Vagina (tissue), 2 donors: ENCODE data around the gene ABCD3. TPM values are rescaled to one million over a fixed set of nuclear protein-coding genes. Genes with fewer than 3 reads are reported as not detected.

ENCODE experiments used
- DNase-seq, 2 donors: peaks; one replicate each; pipeline ENCODE4 v3.0.0-alpha.2; 2017; ENCODE audit errors: extremely low spot score in 2 of 2
- H3K27ac ChIP-seq: fragments of 200-600 bp; sonication (generic); one replicate; pipeline ENCODE4 v1.5.1; 2019
- H3K27me3 ChIP-seq: fragments of 200-600 bp; sonication (generic); one replicate; pipeline ENCODE4 v1.5.1; 2019
- H3K36me3 ChIP-seq, 2 donors: fragments of 200-600 bp; sonication (generic); one replicate each; pipeline ENCODE4 v1.5.1; 2017 to 2019
- H3K4me1 ChIP-seq: fragments of 200-600 bp; sonication (generic); one replicate; pipeline ENCODE4 v1.5.1; 2019
- H3K4me3 ChIP-seq, 2 donors: fragments of 200-600 bp; sonication (generic); 1 replicate in 1 of 2; 2 replicates in 1 of 2; pipeline ENCODE4 v1.5.1; 2016 to 2019
- H3K9me3 ChIP-seq: fragments of 200-600 bp; sonication (generic); one replicate; pipeline ENCODE4 v1.5.1; 2019
- POLR2A ChIP-seq, 2 donors: fragments of 450-650 bp; IDR thresholded peaks; one replicate each; pipeline ENCODE4 v1.6.1; 2017; ENCODE audit warnings: antibody characterized with exemption in 2 of 2, mild to moderate bottlenecking in 2 of 2, moderate library complexity in 2 of 2
- POLR2AphosphoS5 ChIP-seq, 2 donors: sonication (generic); formaldehyde crosslinking; IDR thresholded peaks; one replicate each; pipeline ENCODE4 v1.9.0; 2017; ENCODE audit warnings: antibody characterized with exemption in 2 of 2, mild to moderate bottlenecking in 2 of 2, low read depth in 1 of 2; ENCODE audit not compliant: insufficient read depth in 1 of 2
- intact Hi-C: fragments of 100-400 bp; cut with DNase I; formaldehyde crosslinking; loops from one replicate; pipeline ENCODE4 v1.15.1; 2023
- total RNA-seq: library from RNA; depleted of rRNA; stranded (reverse); fragments of >200 nt; gene quantifications from one replicate; pipeline ENCODE4 v1.2.3, GENCODE V29; 2016
- TF ChIP-seq, protein P1 (sequence below), 3 experiments: fragments of 450-650 bp in 2 of 3; fragments of 200-600 bp in 1 of 3; sonication (generic) in 1 of 3; IDR thresholded peaks; one replicate each; pipeline ENCODE4 v1.5.1; 2017 to 2019; ENCODE audit warnings: antibody characterized with exemption in 3 of 3, mild to moderate bottlenecking in 2 of 3, moderate library complexity in 2 of 3

ABCD3 gene
- total RNA-seq, 1 donor from 2014 or later, result 16.2 TPM

GRCh38 chr1:94395231-94395630, 23.0 kb upstream of the ABCD3 start:
- Histone ChIP-seq H3K4me3 (no peak overlapping the region), H3K27me3 (no peaks in the 10 kb centered on the region), H3K9me3 (no peaks in the 10 kb centered on the region), H3K4me1 (no peaks in the 10 kb centered on the region), H3K27ac (no peak overlapping the region), H3K36me3 (no peaks in the 10 kb centered on the region)
- intact Hi-C loops, result loop anchor here (5.0 kb wide), 1 partner anchor 137 kb away; no protein-coding TSS in a partner anchor
- TF ChIP-seq POLR2A (IDR thresholded peaks at IDR 0.05) (no peak), POLR2AphosphoS5 (IDR thresholded peaks at IDR 0.05; ENCODE audit: insufficient read depth in 1 of 2, low read depth in 1 of 2) (no peak)
- TF ChIP-seq, protein P1, sequence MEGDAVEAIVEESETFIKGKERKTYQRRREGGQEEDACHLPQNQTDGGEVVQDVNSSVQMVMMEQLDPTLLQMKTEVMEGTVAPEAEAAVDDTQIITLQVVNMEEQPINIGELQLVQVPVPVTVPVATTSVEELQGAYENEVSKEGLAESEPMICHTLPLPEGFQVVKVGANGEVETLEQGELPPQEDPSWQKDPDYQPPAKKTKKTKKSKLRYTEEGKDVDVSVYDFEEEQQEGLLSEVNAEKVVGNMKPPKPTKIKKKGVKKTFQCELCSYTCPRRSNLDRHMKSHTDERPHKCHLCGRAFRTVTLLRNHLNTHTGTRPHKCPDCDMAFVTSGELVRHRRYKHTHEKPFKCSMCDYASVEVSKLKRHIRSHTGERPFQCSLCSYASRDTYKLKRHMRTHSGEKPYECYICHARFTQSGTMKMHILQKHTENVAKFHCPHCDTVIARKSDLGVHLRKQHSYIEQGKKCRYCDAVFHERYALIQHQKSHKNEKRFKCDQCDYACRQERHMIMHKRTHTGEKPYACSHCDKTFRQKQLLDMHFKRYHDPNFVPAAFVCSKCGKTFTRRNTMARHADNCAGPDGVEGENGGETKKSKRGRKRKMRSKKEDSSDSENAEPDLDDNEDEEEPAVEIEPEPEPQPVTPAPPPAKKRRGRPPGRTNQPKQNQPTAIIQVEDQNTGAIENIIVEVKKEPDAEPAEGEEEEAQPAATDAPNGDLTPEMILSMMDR (IDR thresholded peaks at IDR 0.05), result no peak
- DNase-seq, result no peak

DNA sequence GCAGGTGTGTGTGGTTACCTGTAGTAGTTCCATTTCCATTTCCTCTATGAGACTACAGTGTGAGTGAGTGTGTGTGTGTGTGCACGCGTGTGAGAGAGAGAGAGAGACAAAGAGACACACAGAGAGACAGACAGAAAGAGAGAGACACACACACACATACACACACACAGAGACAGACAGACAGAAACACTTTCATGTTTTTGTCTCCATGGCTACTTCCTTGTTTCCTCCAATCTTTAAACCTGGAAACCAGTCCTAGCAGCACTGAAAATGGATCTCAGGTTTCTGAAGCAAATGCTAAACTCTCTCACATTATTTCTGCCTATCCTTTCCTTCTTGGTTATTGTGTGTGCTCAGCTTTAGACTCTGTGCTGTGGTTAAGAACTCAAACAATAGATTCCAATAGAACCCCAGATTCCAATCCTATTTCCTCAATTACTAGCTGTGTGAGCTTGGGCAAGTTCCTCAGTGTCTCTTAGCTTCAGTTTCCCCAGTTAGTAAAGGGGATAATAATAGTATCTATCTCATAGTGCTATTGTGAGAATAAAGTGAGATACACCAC, 22.4 kb upstream of the ABCD3 start:
- H3K4me1 ChIP-seq, result no peaks in the 10 kb centered on the region
- TF ChIP-seq, protein P1 (IDR thresholded peaks at IDR 0.05), result no peak
- TF ChIP-seq POLR2AphosphoS5 (IDR thresholded peaks at IDR 0.05; ENCODE audit: insufficient read depth in 1 of 2, low read depth in 1 of 2) (no peak), POLR2A (IDR thresholded peaks at IDR 0.05) (no peak)
- DNase-seq, result no peak
- no peaks in the 10 kb centered on the region for H3K36me3 ChIP-seq
- intact Hi-C loops, result loop anchor here (5.0 kb wide), 1 partner anchor 136 kb away; no protein-coding TSS in a partner anchor
- no peak overlapping the region for H3K4me3 ChIP-seq
- H3K27ac ChIP-seq, result no peak overlapping the region
- no peaks in the 10 kb centered on the region for H3K27me3 ChIP-seq
- no peaks in the 10 kb centered on the region for H3K9me3 ChIP-seq

GRCh38 chr1:94396356-94397010, 21.7 kb upstream of the ABCD3 start:
- Histone ChIP-seq H3K36me3 (no peaks in the 10 kb centered on the region), H3K27me3 (no peaks in the 10 kb centered on the region), H3K4me1 (no peaks in the 10 kb centered on the region), H3K27ac (no peak overlapping the region), H3K4me3 (no peak overlapping the region), H3K9me3 (no peaks in the 10 kb centered on the region)
- no peak for DNase-seq
- intact Hi-C loops, result loop anchor here (5.0 kb wide), 1 partner anchor 136 kb away; no protein-coding TSS in a partner anchor
- TF ChIP-seq, protein P1 (IDR thresholded peaks at IDR 0.05), result no peak
- TF ChIP-seq POLR2A (IDR thresholded peaks at IDR 0.05) (no peak), POLR2AphosphoS5 (IDR thresholded peaks at IDR 0.05; ENCODE audit: insufficient read depth in 1 of 2, low read depth in 1 of 2) (no peak)

- intact Hi-C loops, result loop anchor here (5.0 kb wide), 1 partner anchor 134 kb away; no protein-coding TSS in a partner anchor
- H3K27me3 ChIP-seq, result no peaks in the 10 kb centered on the region
Measured at GRCh38 chr1:94398356-94398755, 19.8 kb upstream of the ABCD3 start.

More at GRCh38 chr1:94398356-94398755, 19.8 kb upstream of the ABCD3 start:
- TF ChIP-seq, protein P1 (IDR thresholded peaks at IDR 0.05), result no peak
- TF ChIP-seq POLR2AphosphoS5 (IDR thresholded peaks at IDR 0.05; ENCODE audit: insufficient read depth in 1 of 2, low read depth in 1 of 2), result no peak
- no peak for TF ChIP-seq POLR2A (IDR thresholded peaks at IDR 0.05)
- Histone ChIP-seq H3K9me3 (no peaks in the 10 kb centered on the region), H3K27ac (no peak overlapping the region), H3K4me3 (no peak overlapping the region), H3K4me1 (no peaks in the 10 kb centered on the region), H3K36me3 (no peaks in the 10 kb centered on the region)
- no peak for DNase-seq
